LNCAP (cell line): ENCODE data around the gene RPTOR.

Experiments
- CTCF ChIP-seq: fragments of 450-650 bp; IDR thresholded peaks from 2 replicates; pipeline ENCODE4 v1.5.1; 2017; ENCODE audit warnings: mild to moderate bottlenecking

Gene RPTOR

GRCh38 chr17:80632046-80632581 is 87.5 kb downstream of the RPTOR start:
- TF ChIP-seq CTCF: no peak

- no peak for TF ChIP-seq CTCF
These were observed 88.6 kb downstream of the RPTOR start for GRCh38 chr17:80633207-80633606.

- no peak for TF ChIP-seq CTCF
These were observed 89.4 kb downstream of the RPTOR start for GRCh38 chr17:80633994-80634566.

GRCh38 chr17:80636361-80637018 is 91.9 kb downstream of the RPTOR start:
- TF ChIP-seq CTCF: no peak

GRCh38 chr17:80637048-80637781 is 92.6 kb downstream of the RPTOR start:
- TF ChIP-seq CTCF: no peak

DNA sequence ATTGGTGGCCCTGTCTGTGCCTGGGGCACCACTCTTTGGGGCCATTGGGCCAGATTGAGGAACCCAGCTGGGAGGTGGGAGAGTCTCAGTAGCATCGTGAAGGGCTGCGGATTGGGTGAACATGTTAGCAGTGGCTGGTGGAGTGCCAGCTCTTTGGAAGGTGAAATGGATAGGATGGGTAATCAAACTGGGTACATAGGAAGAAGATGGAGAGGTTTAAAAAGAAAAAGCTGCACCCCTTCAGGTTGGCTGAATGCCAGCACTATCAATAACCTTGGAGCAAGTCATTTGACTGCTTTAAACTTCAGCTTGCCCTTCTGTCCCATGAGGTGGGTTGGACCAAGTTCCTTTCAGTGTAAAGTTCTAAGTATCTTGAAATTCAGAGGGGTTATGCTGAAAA is 95.0 kb downstream of the RPTOR start:
- no peak for TF ChIP-seq CTCF

DNA sequence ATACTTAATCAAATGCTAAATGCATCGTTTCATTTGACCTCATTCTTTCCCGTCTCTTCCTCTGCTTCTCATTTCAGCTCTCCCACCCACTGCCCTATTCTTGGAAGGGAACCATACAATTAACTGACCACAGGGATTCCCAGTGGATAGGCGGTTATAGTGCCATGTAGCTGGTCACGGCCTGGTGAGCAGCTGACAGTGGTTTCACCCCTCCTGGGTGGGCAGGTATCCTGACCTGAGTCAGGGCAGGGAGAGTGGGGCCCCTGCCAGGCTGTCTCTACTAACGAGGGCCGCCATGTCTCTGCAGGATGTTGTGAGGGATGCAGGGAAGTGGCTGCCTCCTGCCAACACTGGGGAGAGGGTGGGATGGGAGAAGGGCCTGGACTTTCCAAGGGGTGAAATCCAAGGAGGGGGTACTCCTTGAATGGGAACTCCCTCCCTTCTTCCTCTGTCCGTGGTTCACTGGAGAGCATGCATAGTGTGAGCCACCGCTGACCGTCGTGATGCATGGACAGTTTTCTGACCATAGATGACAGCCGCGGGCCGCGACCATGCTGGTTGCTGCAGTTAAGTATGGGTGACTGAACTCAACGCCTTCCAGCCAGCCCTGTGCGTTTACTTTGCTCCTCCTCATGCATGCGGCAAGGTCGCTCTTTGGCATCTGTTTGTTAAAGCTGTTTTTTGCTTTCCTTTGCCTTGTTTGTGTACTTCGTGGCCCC is 95.9 kb downstream of the RPTOR start:
- TF ChIP-seq CTCF: no peak
